Peyer's patch (tissue), 4 donors: ENCODE measurements around the gene PHLDB1.

ENCODE experiments used
- POLR2A ChIP-seq, 2 donors: fragments of 450-650 bp; IDR thresholded peaks; one replicate each; pipeline ENCODE4 v1.5.1; 2017; ENCODE audit warnings: antibody characterized with exemption in 2 of 2, mild to moderate bottlenecking in 2 of 2, moderate library complexity in 2 of 2
- TF ChIP-seq, protein P1 (sequence below), 6 experiments: fragments of 450-650 bp in 4 of 6; fragments of 200-600 bp in 2 of 6; sonication (generic) in 1 of 6; IDR thresholded peaks; one replicate each; pipeline ENCODE4 v1.5.1; 2017 to 2019; ENCODE audit warnings: antibody characterized with exemption in 6 of 6, mild to moderate bottlenecking in 3 of 6, moderate library complexity in 1 of 6

DNA sequence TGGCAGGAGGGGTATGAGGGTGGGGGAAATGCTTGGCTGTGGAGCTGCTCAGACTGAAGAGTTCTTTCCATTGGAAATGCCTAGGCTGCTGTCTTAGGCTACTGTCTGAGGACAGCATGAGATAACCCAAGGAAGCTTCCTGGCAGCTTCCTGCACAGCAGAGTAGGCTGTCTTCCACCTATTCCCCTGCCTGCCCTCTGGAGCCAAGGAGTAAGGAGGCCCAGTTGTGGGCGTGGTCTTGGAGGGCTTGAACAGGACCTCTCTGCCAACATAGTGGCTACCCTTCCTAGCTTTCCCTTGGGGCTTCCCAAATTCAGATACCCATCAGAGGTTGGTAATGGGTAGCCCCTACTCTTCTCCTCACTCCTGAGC, 25.9 kb downstream of the PHLDB1 start:
- TF ChIP-seq, protein P1, sequence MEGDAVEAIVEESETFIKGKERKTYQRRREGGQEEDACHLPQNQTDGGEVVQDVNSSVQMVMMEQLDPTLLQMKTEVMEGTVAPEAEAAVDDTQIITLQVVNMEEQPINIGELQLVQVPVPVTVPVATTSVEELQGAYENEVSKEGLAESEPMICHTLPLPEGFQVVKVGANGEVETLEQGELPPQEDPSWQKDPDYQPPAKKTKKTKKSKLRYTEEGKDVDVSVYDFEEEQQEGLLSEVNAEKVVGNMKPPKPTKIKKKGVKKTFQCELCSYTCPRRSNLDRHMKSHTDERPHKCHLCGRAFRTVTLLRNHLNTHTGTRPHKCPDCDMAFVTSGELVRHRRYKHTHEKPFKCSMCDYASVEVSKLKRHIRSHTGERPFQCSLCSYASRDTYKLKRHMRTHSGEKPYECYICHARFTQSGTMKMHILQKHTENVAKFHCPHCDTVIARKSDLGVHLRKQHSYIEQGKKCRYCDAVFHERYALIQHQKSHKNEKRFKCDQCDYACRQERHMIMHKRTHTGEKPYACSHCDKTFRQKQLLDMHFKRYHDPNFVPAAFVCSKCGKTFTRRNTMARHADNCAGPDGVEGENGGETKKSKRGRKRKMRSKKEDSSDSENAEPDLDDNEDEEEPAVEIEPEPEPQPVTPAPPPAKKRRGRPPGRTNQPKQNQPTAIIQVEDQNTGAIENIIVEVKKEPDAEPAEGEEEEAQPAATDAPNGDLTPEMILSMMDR (IDR thresholded peaks at IDR 0.05): no peak
- TF ChIP-seq POLR2A (IDR thresholded peaks at IDR 0.05): no peak
